CD4-positive, alpha-beta memory T cell (primary cell): ENCODE measurements around the gene DLG5. TPM values are rescaled to one million over a fixed set of nuclear protein-coding genes. Genes with fewer than 3 reads are reported as not detected.

Experiments
- CTCF ChIA-PET: fragments of 350-600 bp; sonication (Branson Sonifier 250); formaldehyde crosslinking; loops from one replicate; lab custom pipeline; 2021; ENCODE audit warnings: inconsistent platforms; ENCODE audit not compliant: partially characterized antibody; lab: Charles Lee
- POLR2A ChIA-PET: fragments of 350-600 bp; sonication (Branson Sonifier 250); formaldehyde crosslinking; loops from one replicate; lab custom pipeline; 2021; ENCODE audit not compliant: partially characterized antibody; lab: Charles Lee
- DNase-seq, 5 donors: peaks; one replicate each; pipeline versions ENCODE4 v3.0.0 to v3.0.0-alpha.2; 2020 to 2022; ENCODE audit warnings: mixed read lengths in 1 of 5
- H3K27ac ChIP-seq: one replicate; pipeline ENCODE4 v1.7.0; 2013; ENCODE audit warnings: low read depth, low read length
- H3K27me3 ChIP-seq: 2 replicates; pipeline ENCODE4 v1.7.0; 2013; ENCODE audit warnings: mild to moderate bottlenecking, low read length, moderate library complexity; ENCODE audit not compliant: insufficient read depth
- H3K36me3 ChIP-seq: 2 replicates; pipeline ENCODE4 v1.7.0; 2013; ENCODE audit warnings: mild to moderate bottlenecking, low read length, moderate library complexity; ENCODE audit not compliant: insufficient read depth
- H3K4me1 ChIP-seq: 2 replicates; pipeline ENCODE4 v1.7.0; 2013; ENCODE audit warnings: mild to moderate bottlenecking, low read length, moderate library complexity; ENCODE audit not compliant: insufficient read depth
- H3K4me3 ChIP-seq, 2 donors: one replicate each; pipeline ENCODE4 v1.7.0; 2013; ENCODE audit warnings: low read length in 2 of 2, mild to moderate bottlenecking in 1 of 2
- H3K9me3 ChIP-seq, 2 donors: one replicate each; pipeline ENCODE4 v1.7.0; 2013; ENCODE audit warnings: low read length in 2 of 2, control low read depth in 1 of 2; ENCODE audit not compliant: control insufficient read depth in 1 of 2
- H3K27ac Mint-ChIP-seq, 7 donors: one replicate each; pipeline ENCODE4 v1.8.0; 2020 to 2021; ENCODE audit warnings: mixed read lengths in 7 of 7, mild to moderate bottlenecking in 6 of 7, inconsistent platforms in 3 of 7, moderate library complexity in 3 of 7
- H3K27me3 Mint-ChIP-seq, 2 donors: one replicate each; pipeline ENCODE4 v1.8.0; 2020 to 2021; ENCODE audit warnings: mixed read lengths in 2 of 2
- H3K36me3 Mint-ChIP-seq, 2 donors: one replicate each; pipeline ENCODE4 v1.8.0; 2020 to 2021; ENCODE audit warnings: mixed read lengths in 2 of 2, inconsistent platforms in 1 of 2, mild to moderate bottlenecking in 1 of 2
- H3K4me1 Mint-ChIP-seq, 4 donors: one replicate each; pipeline ENCODE4 v1.8.0; 2020 to 2021; ENCODE audit warnings: mixed read lengths in 4 of 4, mild to moderate bottlenecking in 1 of 4
- H3K4me3 Mint-ChIP-seq, 8 donors: one replicate each; pipeline ENCODE4 v1.8.0; 2020 to 2021; ENCODE audit warnings: mixed read lengths in 8 of 8, mild to moderate bottlenecking in 7 of 8, moderate library complexity in 6 of 8, inconsistent platforms in 3 of 8
- H3K9me3 Mint-ChIP-seq, 8 donors: one replicate each; pipeline ENCODE4 v1.8.0; 2020 to 2021; ENCODE audit warnings: mixed read lengths in 8 of 8, mild to moderate bottlenecking in 5 of 8, inconsistent platforms in 3 of 8, moderate library complexity in 1 of 8
- intact Hi-C: fragments of 100-400 bp; cut with micrococcal nuclease; formaldehyde crosslinking; loops from one replicate; pipeline ENCODE4 v1.15.1; 2023
- polyA plus RNA-seq, 2 donors: library from polyadenylated mRNA; unstranded; fragments of 300-500 nt; fragmentation: Illumina TruSeq; gene quantifications; one replicate each; pipeline ENCODE4 v1.2.3, GENCODE V29; 2021
- total RNA-seq, 2 experiments: library from RNA; stranded (reverse); gene quantifications; one replicate each; pipeline ENCODE4 v1.2.3, GENCODE V29; 2021

The DLG5 gene
- total and polyA plus RNA-seq, 4 experiments from 2014 or later: 0.13 to 3.2 (median 2.7) TPM; not detected in 1

- no peaks in the 10 kb centered on the region for H3K36me3 Mint-ChIP-seq
- H3K4me3 ChIP-seq: no peak overlapping the region
- ChIA-PET CTCF (interaction anchor here (1.6 to 3.3 kb wide), 3 partner anchors 9 to 133 kb away, joined by 6 to 23 read pairs (median 7); no protein-coding TSS in a partner anchor), POLR2A (no interaction called here)
- H3K4me1 Mint-ChIP-seq: peaks cover 0 to 4% (median 0%) of the 10 kb centered on the region in 4 donors
- no peaks in the 10 kb centered on the region for H3K27me3 ChIP-seq
- no peak overlapping the region for H3K4me3 Mint-ChIP-seq
- H3K9me3 ChIP-seq: no peaks in the 10 kb centered on the region
- no peaks in the 10 kb centered on the region for H3K4me1 ChIP-seq
- no peak overlapping the region for H3K27ac ChIP-seq
- no peaks in the 10 kb centered on the region for H3K27me3 Mint-ChIP-seq
- no peaks in the 10 kb centered on the region for H3K9me3 Mint-ChIP-seq
- H3K36me3 ChIP-seq: no peaks in the 10 kb centered on the region
- no peak overlapping the region for H3K27ac Mint-ChIP-seq
- DNase-seq: no peak
- intact Hi-C loops: loop anchor here (5.0 kb wide), 1 partner anchor 1352 kb away; no protein-coding TSS in a partner anchor
These were observed 81.1 kb downstream of the DLG5 start for GRCh38 chr10:77845451-77845850.

- Histone ChIP-seq H3K27ac (no peak overlapping the region), H3K27me3 (no peaks in the 10 kb centered on the region), H3K4me3 (no peak overlapping the region), H3K9me3 (no peaks in the 10 kb centered on the region), H3K4me1 (no peaks in the 10 kb centered on the region), H3K36me3 (no peaks in the 10 kb centered on the region)
- no peaks in the 10 kb centered on the region for H3K9me3 Mint-ChIP-seq
- DNase-seq: no peak
- peak overlapping the region in 2 of 7 donors; percentile 36 to 77 for H3K27ac Mint-ChIP-seq
- no peak overlapping the region for H3K4me3 Mint-ChIP-seq
- no peaks in the 10 kb centered on the region for H3K36me3 Mint-ChIP-seq
- H3K27me3 Mint-ChIP-seq: no peaks in the 10 kb centered on the region
- intact Hi-C loops: loop anchor here (5.0 kb wide), 1 partner anchor 1352 kb away; no protein-coding TSS in a partner anchor
- ChIA-PET POLR2A (no interaction called here), CTCF (interaction anchor here (1.6 to 3.3 kb wide), 3 partner anchors 8 to 133 kb away, joined by 6 to 23 read pairs (median 7); no protein-coding TSS in a partner anchor)
- peaks cover 0 to 4% (median 0%) of the 10 kb centered on the region in 4 donors for H3K4me1 Mint-ChIP-seq
These were observed 81.7 kb downstream of the DLG5 start for GRCh38 chr10:77844713-77845445.

GRCh38 chr10:77844177-77844576, 82.4 kb downstream of the DLG5 start:
- Mint-ChIP-seq H3K27me3 (no peaks in the 10 kb centered on the region), H3K4me3 (no peak overlapping the region), H3K36me3 (no peaks in the 10 kb centered on the region), H3K4me1 (peaks cover 0 to 4% (median 0%) of the 10 kb centered on the region in 4 donors), H3K27ac (peak overlapping the region in 1 of 7 donors; percentile 23), H3K9me3 (no peaks in the 10 kb centered on the region)
- ChIA-PET POLR2A (no interaction called here), CTCF (interaction anchor here (10.5 kb wide), 1 partner anchor 127 kb away, joined by 282 read pairs; no protein-coding TSS in a partner anchor)
- H3K4me1 ChIP-seq: no peaks in the 10 kb centered on the region
- H3K4me3 ChIP-seq: no peak overlapping the region
- H3K27ac ChIP-seq: no peak overlapping the region
- H3K27me3 ChIP-seq: no peaks in the 10 kb centered on the region
- H3K9me3 ChIP-seq: no peaks in the 10 kb centered on the region
- no peaks in the 10 kb centered on the region for H3K36me3 ChIP-seq
- DNase-seq: no peak
- intact Hi-C loops: no loop called here

GRCh38 chr10:77843264-77843663, 83.3 kb downstream of the DLG5 start:
- no peak overlapping the region for H3K4me3 Mint-ChIP-seq
- intact Hi-C loops: no loop called here
- H3K36me3 Mint-ChIP-seq: no peaks in the 10 kb centered on the region
- Histone ChIP-seq H3K9me3 (no peaks in the 10 kb centered on the region), H3K36me3 (no peaks in the 10 kb centered on the region), H3K27me3 (no peaks in the 10 kb centered on the region), H3K4me1 (no peaks in the 10 kb centered on the region), H3K27ac (no peak overlapping the region), H3K4me3 (no peak overlapping the region)
- H3K27me3 Mint-ChIP-seq: no peaks in the 10 kb centered on the region
- no peak for DNase-seq
- no peak overlapping the region for H3K27ac Mint-ChIP-seq
- CTCF ChIA-PET: interaction anchor here (10.5 kb wide), 1 partner anchor 126 kb away, joined by 282 read pairs; no protein-coding TSS in a partner anchor
- H3K4me1 Mint-ChIP-seq: peaks cover 0 to 4% (median 0%) of the 10 kb centered on the region in 4 donors
- POLR2A ChIA-PET: no interaction called here
- H3K9me3 Mint-ChIP-seq: no peaks in the 10 kb centered on the region

- no peak overlapping the region for H3K27ac ChIP-seq
- no peaks in the 10 kb centered on the region for H3K27me3 Mint-ChIP-seq
- no peaks in the 10 kb centered on the region for H3K36me3 ChIP-seq
- no peak overlapping the region for H3K4me3 Mint-ChIP-seq
- no peak for DNase-seq
- H3K4me1 Mint-ChIP-seq: peaks cover 0 to 6% (median under 1%) of the 10 kb centered on the region in 4 donors
- no peaks in the 10 kb centered on the region for H3K9me3 Mint-ChIP-seq
- ChIA-PET POLR2A (interaction anchor here (0.5 to 1.6 kb wide), 2 partner anchors 10 to 131 kb away, joined by 3 to 4 read pairs; no protein-coding TSS in a partner anchor), CTCF (interaction anchor here (10.5 kb wide), 1 partner anchor 125 kb away, joined by 282 read pairs; no protein-coding TSS in a partner anchor)
- H3K27ac Mint-ChIP-seq: peak overlapping the region in 2 of 7 donors; percentile 65 to 72
- H3K4me1 ChIP-seq: peaks cover 3% of the 10 kb centered on the region
- H3K36me3 Mint-ChIP-seq: no peaks in the 10 kb centered on the region
- intact Hi-C loops: no loop called here
- H3K9me3 ChIP-seq: no peaks in the 10 kb centered on the region
- no peak overlapping the region for H3K4me3 ChIP-seq
- no peaks in the 10 kb centered on the region for H3K27me3 ChIP-seq
These were observed 83.8 kb downstream of the DLG5 start for GRCh38 chr10:77842652-77843212.

GRCh38 chr10:77841711-77842375, 84.7 kb downstream of the DLG5 start:
- no peak for DNase-seq
- Mint-ChIP-seq H3K27me3 (no peaks in the 10 kb centered on the region), H3K9me3 (no peaks in the 10 kb centered on the region), H3K4me1 (peaks cover 0 to 12% (median 3%) of the 10 kb centered on the region in 4 donors), H3K4me3 (no peak overlapping the region), H3K27ac (peak overlapping the region in 2 of 7 donors; percentile 13 to 73), H3K36me3 (no peaks in the 10 kb centered on the region)
- H3K36me3 ChIP-seq: no peaks in the 10 kb centered on the region
- H3K27ac ChIP-seq: no peak overlapping the region
- no peak overlapping the region for H3K4me3 ChIP-seq
- peaks cover 12% of the 10 kb centered on the region for H3K4me1 ChIP-seq
- no peaks in the 10 kb centered on the region for H3K9me3 ChIP-seq
- ChIA-PET POLR2A (interaction anchor here (0.5 to 1.6 kb wide), 2 partner anchors 10 to 132 kb away, joined by 3 to 4 read pairs; no protein-coding TSS in a partner anchor), CTCF (interaction anchor here (1.5 to 10.5 kb wide), 2 partner anchors 10 to 125 kb away, joined by 4 to 282 read pairs; no protein-coding TSS in a partner anchor)
- H3K27me3 ChIP-seq: no peaks in the 10 kb centered on the region
- intact Hi-C loops: no loop called here
